Measurements from ENCODE around the gene NOTCH3.

The NOTCH3 gene

DNA sequence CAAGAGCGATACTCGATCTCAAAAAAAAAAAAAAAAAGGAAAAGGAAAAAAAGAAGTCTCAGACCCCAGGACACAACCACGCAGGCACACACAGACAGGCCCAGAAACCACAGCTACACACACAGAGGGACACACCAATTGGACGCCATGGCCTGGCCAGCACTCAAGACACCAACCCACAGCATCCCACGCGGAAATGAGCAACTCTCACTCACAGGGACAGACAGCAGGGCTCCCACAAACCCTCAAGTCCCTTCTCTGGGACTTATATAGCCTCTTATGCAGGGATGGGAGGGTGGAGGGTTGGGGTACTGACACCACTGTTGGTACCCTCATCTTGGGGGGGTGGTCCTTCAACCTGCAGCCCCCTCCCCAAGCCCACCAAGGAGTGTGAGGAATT, 5.9 kb downstream of the NOTCH3 start:
- Histone ChIP-seq H3K9ac (ENCODE audit: low read length) (no peak overlapping the region), H3K36me3 (ENCODE audit: control insufficient read depth, insufficient read depth, low read length) (peaks cover 50% of the 10 kb centered on the region), H3K4me3 (ENCODE audit: low read depth, low read length) (peak overlapping the region; percentile 62), H3K27me3 (ENCODE audit: control insufficient read depth, insufficient read depth, low read length) (no peaks in the 10 kb centered on the region), H3K4me1 (ENCODE audit: control insufficient read depth, insufficient read depth, low read length) (peaks cover 11% of the 10 kb centered on the region), H3K9me3 (ENCODE audit: control insufficient read depth, insufficient read depth, low read depth, low read length) (no peaks in the 10 kb centered on the region), H3K27ac (ENCODE audit: low read depth, low read length) (no peak overlapping the region)

DNA sequence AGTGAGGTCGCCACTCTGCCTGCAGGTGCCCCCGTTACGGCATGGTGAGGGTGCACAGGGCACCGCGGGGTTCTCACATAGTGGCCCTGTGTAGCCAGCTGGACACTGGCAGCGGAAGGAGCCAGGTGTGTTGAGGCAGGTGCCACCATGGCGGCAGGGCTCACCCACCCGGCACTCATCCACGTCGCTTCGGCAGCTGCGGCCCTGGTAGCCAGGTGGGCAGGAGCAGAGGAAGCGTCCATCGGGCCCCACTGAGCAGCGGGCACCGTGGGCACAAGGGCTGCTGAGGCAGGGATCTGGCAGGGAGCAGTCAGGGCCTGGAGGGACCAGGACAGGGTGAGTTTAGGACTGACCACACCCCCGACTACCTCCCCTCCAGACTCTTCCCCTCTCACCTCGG, 8.8 kb downstream of the NOTCH3 start:
- Histone ChIP-seq H3K9ac (ENCODE audit: low read length) (no peak overlapping the region), H3K36me3 (ENCODE audit: control insufficient read depth, insufficient read depth, low read length) (peaks cover 60% of the 10 kb centered on the region)

DNA sequence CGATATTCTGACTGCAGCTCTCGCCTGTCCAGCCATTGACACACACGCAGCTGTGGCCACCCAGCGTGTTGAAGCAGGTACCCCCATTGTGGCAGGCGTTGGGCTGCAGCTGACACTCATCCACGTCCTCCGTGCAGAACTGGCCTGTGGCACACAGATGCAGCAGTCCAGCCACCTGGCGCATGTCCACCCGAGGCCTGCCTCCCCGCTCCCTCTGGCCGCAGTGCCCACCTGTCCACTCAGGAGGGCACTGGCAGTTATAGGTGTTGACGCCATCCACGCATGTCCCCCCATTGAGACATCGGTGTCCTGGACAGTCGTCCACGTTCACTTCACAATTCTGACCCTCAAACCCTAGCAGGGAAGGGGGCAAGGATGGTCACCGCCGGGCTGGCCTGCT, 9.3 kb downstream of the NOTCH3 start:
- Histone ChIP-seq H3K4me1 (ENCODE audit: control insufficient read depth, insufficient read depth, low read length) (peaks cover 4% of the 10 kb centered on the region), H3K36me3 (ENCODE audit: control insufficient read depth, insufficient read depth, low read length) (peaks cover 60% of the 10 kb centered on the region), H3K4me3 (ENCODE audit: low read depth, low read length) (no peak overlapping the region)

More for the DNA sequence above, 8.8 kb downstream of the NOTCH3 start:
- Histone ChIP-seq H3K27ac (ENCODE audit: low read depth, low read length) (no peak overlapping the region), H3K4me3 (ENCODE audit: low read depth, low read length) (no peak overlapping the region), H3K27me3 (ENCODE audit: control insufficient read depth, insufficient read depth, low read length) (no peaks in the 10 kb centered on the region), H3K4me1 (ENCODE audit: control insufficient read depth, insufficient read depth, low read length) (peaks cover 4% of the 10 kb centered on the region), H3K9me3 (ENCODE audit: control insufficient read depth, insufficient read depth, low read depth, low read length) (no peaks in the 10 kb centered on the region)

DNA sequence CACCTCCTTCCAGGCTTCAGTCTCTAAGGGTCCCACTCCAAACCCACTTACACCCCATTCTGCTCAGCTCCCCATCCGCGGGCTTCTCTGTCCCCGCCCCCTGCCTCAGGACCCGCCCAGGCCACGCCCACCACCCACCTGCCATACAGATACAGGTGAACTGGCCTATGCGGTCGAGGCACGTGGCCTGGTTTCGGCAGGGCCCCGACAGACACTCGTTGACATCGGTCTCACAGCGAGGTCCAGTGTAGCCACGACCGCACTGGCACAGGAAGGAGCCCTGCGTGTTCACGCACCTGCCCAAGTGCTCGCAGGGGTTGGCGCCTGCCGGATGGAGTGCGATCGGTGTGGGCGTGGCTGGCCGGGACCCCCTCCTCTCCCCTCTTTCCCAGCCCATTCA, 11.9 kb downstream of the NOTCH3 start:
- Histone ChIP-seq H3K4me3 (ENCODE audit: low read depth, low read length) (no peak overlapping the region), H3K9ac (ENCODE audit: low read length) (no peak overlapping the region), H3K9me3 (ENCODE audit: control insufficient read depth, insufficient read depth, low read depth, low read length) (no peaks in the 10 kb centered on the region), H3K27me3 (ENCODE audit: control insufficient read depth, insufficient read depth, low read length) (no peaks in the 10 kb centered on the region), H3K4me1 (ENCODE audit: control insufficient read depth, insufficient read depth, low read length) (no peaks in the 10 kb centered on the region), H3K27ac (ENCODE audit: low read depth, low read length) (no peak overlapping the region), H3K36me3 (ENCODE audit: control insufficient read depth, insufficient read depth, low read length) (peaks cover 85% of the 10 kb centered on the region)

More for the DNA sequence above, 9.3 kb downstream of the NOTCH3 start:
- no peaks in the 10 kb centered on the region for H3K27me3 ChIP-seq (ENCODE audit: control insufficient read depth, insufficient read depth, low read length)
- H3K9ac ChIP-seq (ENCODE audit: low read length) = no peak overlapping the region
- H3K9me3 ChIP-seq (ENCODE audit: control insufficient read depth, insufficient read depth, low read depth, low read length) = no peaks in the 10 kb centered on the region
- H3K27ac ChIP-seq (ENCODE audit: low read depth, low read length) = no peak overlapping the region

DNA sequence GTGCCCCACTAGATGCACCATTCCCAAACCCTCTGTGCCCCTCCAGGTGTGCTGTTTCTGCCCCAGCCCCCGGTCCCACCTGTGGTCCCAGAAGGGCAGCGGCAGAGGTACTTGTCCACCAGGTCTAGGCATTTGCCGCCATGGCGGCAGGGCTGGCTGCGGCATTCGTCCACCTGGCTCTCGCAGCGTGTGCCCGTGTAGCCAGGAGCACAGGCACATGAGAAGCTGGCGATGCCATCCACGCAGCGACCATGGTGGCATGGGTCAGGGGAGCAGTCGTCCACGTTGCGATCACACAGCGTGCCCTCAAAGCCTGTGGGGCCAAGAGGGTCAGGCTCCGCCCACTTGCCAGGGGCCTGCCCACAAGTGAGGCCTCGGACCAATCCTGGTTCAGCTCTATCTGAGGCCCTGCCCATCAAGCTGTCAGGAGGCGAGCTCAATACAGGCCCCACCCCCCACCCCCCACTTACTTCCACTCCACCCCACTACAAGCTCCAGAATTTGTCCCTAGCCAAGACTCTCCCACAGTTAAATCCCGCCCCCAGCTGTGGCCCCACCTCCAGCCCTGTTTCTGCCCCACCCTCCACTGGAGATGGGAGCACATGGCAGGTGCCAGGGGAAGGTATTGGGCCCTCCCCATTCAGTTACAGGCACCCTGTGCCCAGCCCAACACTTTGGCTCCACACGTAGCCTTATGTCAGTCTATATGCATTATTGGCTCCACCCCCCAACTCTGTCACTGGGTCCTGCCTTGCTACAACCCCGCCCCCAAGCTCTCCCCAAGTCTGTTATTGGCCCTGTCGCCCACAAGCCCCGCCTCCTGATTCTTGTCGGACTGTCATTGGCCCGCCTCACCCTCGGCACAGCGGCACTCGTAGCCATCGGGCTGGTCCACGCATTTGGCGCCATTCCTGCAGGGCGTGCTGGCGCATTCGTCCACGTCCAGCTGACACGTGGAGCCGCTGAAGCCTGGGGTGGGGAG, 13.5 kb downstream of the NOTCH3 start:
- Histone ChIP-seq H3K36me3 (ENCODE audit: control insufficient read depth, insufficient read depth, low read length) (peaks cover 78% of the 10 kb centered on the region), H3K27me3 (ENCODE audit: control insufficient read depth, insufficient read depth, low read length) (no peaks in the 10 kb centered on the region)

DNA sequence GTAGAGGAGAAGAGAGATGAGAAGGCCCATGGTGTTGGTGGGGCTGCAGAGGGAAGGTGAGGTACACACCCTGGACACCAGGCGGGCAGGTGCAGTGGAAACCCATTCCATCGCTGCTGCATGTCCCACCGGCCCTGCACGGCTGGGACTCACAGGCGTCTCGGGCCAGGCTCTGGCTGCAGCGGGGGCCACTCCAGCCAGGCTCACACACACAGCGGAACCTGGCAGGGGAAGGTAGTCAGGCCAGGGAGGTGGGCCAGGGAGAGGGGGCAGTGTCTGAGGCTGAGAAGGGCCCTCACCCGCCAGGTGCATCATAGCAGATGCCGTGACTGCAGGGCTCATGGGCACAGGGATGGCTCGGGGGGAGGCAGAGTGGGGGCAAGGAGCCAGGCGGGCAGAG, 15.6 kb downstream of the NOTCH3 start:
- Histone ChIP-seq H3K36me3 (ENCODE audit: control insufficient read depth, insufficient read depth, low read length) (peaks cover 70% of the 10 kb centered on the region), H3K27ac (ENCODE audit: low read depth, low read length) (no peak overlapping the region), H3K27me3 (ENCODE audit: control insufficient read depth, insufficient read depth, low read length) (no peaks in the 10 kb centered on the region), H3K9me3 (ENCODE audit: control insufficient read depth, insufficient read depth, low read depth, low read length) (no peaks in the 10 kb centered on the region), H3K4me1 (ENCODE audit: control insufficient read depth, insufficient read depth, low read length) (peaks cover 6% of the 10 kb centered on the region; the same call in 1 of the 2 replicates), H3K4me3 (ENCODE audit: low read depth, low read length) (no peak overlapping the region), H3K9ac (ENCODE audit: low read length) (no peak overlapping the region)

More for the DNA sequence above, 13.5 kb downstream of the NOTCH3 start:
- Histone ChIP-seq H3K4me1 (ENCODE audit: control insufficient read depth, insufficient read depth, low read length) (no peaks in the 10 kb centered on the region), H3K9ac (ENCODE audit: low read length) (no peak overlapping the region), H3K4me3 (ENCODE audit: low read depth, low read length) (no peak overlapping the region), H3K27ac (ENCODE audit: low read depth, low read length) (no peak overlapping the region), H3K9me3 (ENCODE audit: control insufficient read depth, insufficient read depth, low read depth, low read length) (no peaks in the 10 kb centered on the region)

DNA sequence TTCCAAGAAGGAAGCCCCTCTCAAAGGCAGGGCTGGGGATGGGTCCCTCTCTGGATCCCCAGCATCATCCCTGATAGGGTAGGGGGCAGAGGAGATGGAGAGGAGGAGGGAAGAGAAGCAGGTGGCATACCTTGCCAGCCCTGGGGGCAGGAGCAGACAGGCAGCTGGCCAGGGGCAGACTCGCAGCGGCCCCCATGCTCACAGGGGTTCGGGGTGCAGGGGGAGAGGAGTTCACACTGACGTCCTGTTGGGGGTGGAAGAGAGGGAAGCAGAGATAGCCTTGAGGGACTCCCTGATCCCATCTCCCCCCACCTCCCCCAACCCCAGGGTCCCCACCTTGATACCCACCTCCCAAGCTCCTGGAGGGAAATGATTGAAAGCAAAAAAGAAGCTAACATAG, 16.0 kb downstream of the NOTCH3 start:
- Histone ChIP-seq H3K27me3 (ENCODE audit: control insufficient read depth, insufficient read depth, low read length) (no peaks in the 10 kb centered on the region), H3K4me3 (ENCODE audit: low read depth, low read length) (no peak overlapping the region), H3K9me3 (ENCODE audit: control insufficient read depth, insufficient read depth, low read depth, low read length) (no peaks in the 10 kb centered on the region), H3K9ac (ENCODE audit: low read length) (no peak overlapping the region), H3K36me3 (ENCODE audit: control insufficient read depth, insufficient read depth, low read length) (peaks cover 73% of the 10 kb centered on the region), H3K27ac (ENCODE audit: low read depth, low read length) (no peak overlapping the region), H3K4me1 (ENCODE audit: control insufficient read depth, insufficient read depth, low read length) (peaks cover 6% of the 10 kb centered on the region; the same call in 1 of the 2 replicates)

DNA sequence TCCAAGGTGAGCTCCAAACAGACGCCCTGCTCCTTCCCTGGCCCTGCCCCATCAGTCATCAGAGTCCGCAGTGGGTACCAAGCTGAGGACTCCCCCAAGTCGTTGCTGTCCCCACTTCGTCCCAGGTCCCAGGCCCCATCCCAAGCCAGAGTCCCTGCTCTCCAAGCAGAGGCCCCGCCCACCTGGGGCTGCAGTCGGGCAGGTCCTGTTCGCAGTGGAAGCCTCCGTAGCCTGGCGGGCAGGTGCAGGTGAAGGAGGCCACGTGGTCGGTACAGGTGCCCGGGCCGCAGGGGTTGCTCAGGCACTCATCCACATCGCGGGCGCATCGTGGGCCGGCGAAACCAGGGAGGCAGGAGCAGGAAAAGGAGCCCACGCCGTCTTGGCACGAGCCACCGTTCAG, 19.4 kb downstream of the NOTCH3 start:
- peaks cover 62% of the 10 kb centered on the region for H3K36me3 ChIP-seq (ENCODE audit: control insufficient read depth, insufficient read depth, low read length)
- peak overlapping the region; percentile 50; the same call in 1 of the 2 replicates for H3K4me3 ChIP-seq (ENCODE audit: low read depth, low read length)
- no peaks in the 10 kb centered on the region for H3K9me3 ChIP-seq (ENCODE audit: control insufficient read depth, insufficient read depth, low read depth, low read length)
- H3K4me1 ChIP-seq (ENCODE audit: control insufficient read depth, insufficient read depth, low read length) = peaks cover 9% of the 10 kb centered on the region
- no peak overlapping the region for H3K27ac ChIP-seq (ENCODE audit: low read depth, low read length)
- no peak overlapping the region for H3K9ac ChIP-seq (ENCODE audit: low read length)
- H3K27me3 ChIP-seq (ENCODE audit: control insufficient read depth, insufficient read depth, low read length) = no peaks in the 10 kb centered on the region

DNA sequence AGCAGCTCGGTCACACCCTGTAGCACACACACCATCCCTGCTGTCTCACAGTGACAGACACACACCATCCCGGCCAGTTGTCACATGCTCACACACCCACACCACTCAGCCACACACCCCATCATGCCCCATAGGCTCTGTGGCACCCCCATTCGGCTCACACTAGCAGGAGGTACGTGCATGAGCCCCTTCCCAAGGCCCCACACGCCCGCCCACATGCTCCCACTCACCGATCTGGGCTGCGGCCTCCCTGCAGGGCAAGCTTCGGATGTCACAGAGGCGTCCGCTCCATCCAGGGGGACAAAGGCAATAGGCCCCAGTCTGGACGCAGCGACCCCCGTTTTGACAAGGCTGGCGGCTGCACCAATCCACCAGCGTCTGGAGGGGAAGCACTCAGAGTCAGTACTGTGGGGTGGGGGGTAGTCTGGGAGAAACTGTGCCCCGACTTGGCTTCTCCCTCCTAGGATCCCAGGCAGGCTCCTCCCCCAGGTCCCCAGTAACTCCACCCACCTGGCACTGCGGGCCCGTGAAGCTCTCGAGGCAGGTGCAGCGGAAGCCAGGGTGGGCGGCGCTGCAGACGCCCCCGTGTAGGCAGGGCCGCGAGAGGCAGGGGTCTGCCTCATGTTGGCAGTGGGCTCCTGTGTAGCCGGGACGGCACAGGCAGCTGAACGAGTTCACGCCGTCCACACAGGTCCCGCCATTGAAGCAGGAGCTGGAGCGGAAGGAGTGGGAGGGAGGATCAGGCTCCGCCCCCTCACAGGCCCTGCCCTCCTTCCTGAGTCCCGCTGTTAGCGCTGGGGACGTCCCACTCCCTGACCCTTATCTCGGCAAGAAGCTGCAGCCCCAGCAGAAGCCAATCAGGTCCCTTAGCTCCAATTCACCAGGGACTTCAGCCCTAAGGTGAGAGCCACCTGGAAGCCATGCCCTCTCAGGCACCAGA, 20.1 kb downstream of the NOTCH3 start:
- H3K27ac ChIP-seq (ENCODE audit: low read depth, low read length) = no peak overlapping the region
- H3K36me3 ChIP-seq (ENCODE audit: control insufficient read depth, insufficient read depth, low read length) = peaks cover 59% of the 10 kb centered on the region
- H3K4me3 ChIP-seq (ENCODE audit: low read depth, low read length) = peak overlapping the region; percentile 50
- no peaks in the 10 kb centered on the region for H3K27me3 ChIP-seq (ENCODE audit: control insufficient read depth, insufficient read depth, low read length)
- H3K9ac ChIP-seq (ENCODE audit: low read length) = no peak overlapping the region
- H3K4me1 ChIP-seq (ENCODE audit: control insufficient read depth, insufficient read depth, low read length) = peaks cover 9% of the 10 kb centered on the region
- H3K9me3 ChIP-seq (ENCODE audit: control insufficient read depth, insufficient read depth, low read depth, low read length) = no peaks in the 10 kb centered on the region

DNA sequence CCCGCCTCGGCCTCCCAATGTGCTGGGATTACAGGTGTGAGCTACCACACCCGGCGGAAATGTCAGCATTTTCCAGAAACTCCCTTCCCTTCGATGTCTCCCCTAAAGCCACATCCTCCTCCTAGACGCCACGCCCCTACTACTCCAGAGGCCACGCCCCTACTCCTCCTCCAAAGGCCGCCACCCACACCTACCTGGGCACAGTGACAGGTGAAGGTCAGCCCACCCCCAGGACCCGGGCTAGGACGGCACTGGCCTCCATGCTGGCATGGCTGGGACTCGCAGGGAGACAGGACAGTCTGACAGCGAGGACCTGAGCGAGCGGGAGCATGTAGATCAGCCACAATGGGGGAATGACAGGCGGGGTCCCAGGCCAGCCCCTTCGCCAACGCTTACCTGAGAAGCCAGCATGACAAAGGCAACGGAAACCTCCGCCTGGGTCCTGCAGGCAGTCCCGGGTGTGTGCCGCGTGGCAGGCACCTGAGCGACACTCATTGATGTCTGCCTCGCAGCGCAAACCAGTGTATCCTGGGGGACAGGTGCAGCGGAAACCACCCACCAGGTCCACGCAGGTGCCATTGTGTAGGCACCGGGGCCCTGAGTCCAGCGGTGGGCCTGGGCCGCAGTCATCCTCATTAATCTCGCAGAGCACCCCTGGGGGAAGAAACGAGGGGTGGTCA, 22.0 kb downstream of the NOTCH3 start:
- Histone ChIP-seq H3K9ac (ENCODE audit: low read length) (no peak overlapping the region), H3K9me3 (ENCODE audit: control insufficient read depth, insufficient read depth, low read depth, low read length) (no peaks in the 10 kb centered on the region), H3K4me1 (ENCODE audit: control insufficient read depth, insufficient read depth, low read length) (peaks cover 9% of the 10 kb centered on the region), H3K4me3 (ENCODE audit: low read depth, low read length) (no peak overlapping the region), H3K36me3 (ENCODE audit: control insufficient read depth, insufficient read depth, low read length) (peaks cover 56% of the 10 kb centered on the region), H3K27ac (ENCODE audit: low read depth, low read length) (no peak overlapping the region), H3K27me3 (ENCODE audit: control insufficient read depth, insufficient read depth, low read length) (no peaks in the 10 kb centered on the region)
